Neural crest cell (in vitro differentiated cells): ENCODE measurements around the gene LIMS2. TPM values are rescaled to one million over a fixed set of nuclear protein-coding genes. Genes with fewer than 3 reads are reported as not detected.

ENCODE experiments used
- DNase-seq: peaks from one replicate; pipeline ENCODE4 v3.0.0; 2021; ENCODE audit warnings: low read depth, mixed read lengths, low spot score
- H3K27ac Mint-ChIP-seq: one replicate; pipeline ENCODE4 v1.8.0; 2021; ENCODE audit warnings: mild to moderate bottlenecking, mixed read lengths; ENCODE audit not compliant: unreplicated experiment
- H3K27me3 Mint-ChIP-seq: 2 replicates; pipeline ENCODE4 v1.8.0; 2021; ENCODE audit warnings: low read depth, mild to moderate bottlenecking, mixed read lengths
- H3K36me3 Mint-ChIP-seq: 2 replicates; pipeline ENCODE4 v1.8.0; 2021; ENCODE audit warnings: low read depth, mild to moderate bottlenecking, mixed read lengths
- H3K4me1 Mint-ChIP-seq: 2 replicates; pipeline ENCODE4 v1.8.0; 2021; ENCODE audit warnings: mixed read lengths
- H3K4me3 Mint-ChIP-seq: one replicate; pipeline ENCODE4 v1.8.0; 2021; ENCODE audit warnings: mild to moderate bottlenecking, mixed read lengths
- H3K9me3 Mint-ChIP-seq: 2 replicates; pipeline ENCODE4 v1.8.0; 2021; ENCODE audit warnings: mixed read lengths
- total RNA-seq: library from RNA; stranded (reverse); gene quantifications from 2 replicates; pipeline ENCODE4 v1.2.1, GENCODE V29; 2021
- TF ChIP-seq, protein P1 (sequence below): fragments of 200-600 bp; sonication (generic); conservative IDR thresholded peaks from 2 replicates; pipeline ENCODE4 v1.5.0; 2021; ENCODE audit warnings: antibody characterized with exemption, mild to moderate bottlenecking

The LIMS2 gene
- total RNA-seq, 1 donor from 2014 or later: 7.6 TPM

GRCh38 chr2:127653421-127654083, 21.8 kb downstream of the LIMS2 start:
- TF ChIP-seq, protein P1, sequence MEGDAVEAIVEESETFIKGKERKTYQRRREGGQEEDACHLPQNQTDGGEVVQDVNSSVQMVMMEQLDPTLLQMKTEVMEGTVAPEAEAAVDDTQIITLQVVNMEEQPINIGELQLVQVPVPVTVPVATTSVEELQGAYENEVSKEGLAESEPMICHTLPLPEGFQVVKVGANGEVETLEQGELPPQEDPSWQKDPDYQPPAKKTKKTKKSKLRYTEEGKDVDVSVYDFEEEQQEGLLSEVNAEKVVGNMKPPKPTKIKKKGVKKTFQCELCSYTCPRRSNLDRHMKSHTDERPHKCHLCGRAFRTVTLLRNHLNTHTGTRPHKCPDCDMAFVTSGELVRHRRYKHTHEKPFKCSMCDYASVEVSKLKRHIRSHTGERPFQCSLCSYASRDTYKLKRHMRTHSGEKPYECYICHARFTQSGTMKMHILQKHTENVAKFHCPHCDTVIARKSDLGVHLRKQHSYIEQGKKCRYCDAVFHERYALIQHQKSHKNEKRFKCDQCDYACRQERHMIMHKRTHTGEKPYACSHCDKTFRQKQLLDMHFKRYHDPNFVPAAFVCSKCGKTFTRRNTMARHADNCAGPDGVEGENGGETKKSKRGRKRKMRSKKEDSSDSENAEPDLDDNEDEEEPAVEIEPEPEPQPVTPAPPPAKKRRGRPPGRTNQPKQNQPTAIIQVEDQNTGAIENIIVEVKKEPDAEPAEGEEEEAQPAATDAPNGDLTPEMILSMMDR: no peak
- H3K9me3 Mint-ChIP-seq: no peaks in the 10 kb centered on the region
- H3K36me3 Mint-ChIP-seq: no peaks in the 10 kb centered on the region
- H3K4me1 Mint-ChIP-seq: peaks cover 35% of the 10 kb centered on the region
- peak overlapping the region; percentile 64 for H3K27ac Mint-ChIP-seq
- no peaks in the 10 kb centered on the region for H3K27me3 Mint-ChIP-seq
- no peak overlapping the region for H3K4me3 Mint-ChIP-seq
- DNase-seq: no peak

DNA sequence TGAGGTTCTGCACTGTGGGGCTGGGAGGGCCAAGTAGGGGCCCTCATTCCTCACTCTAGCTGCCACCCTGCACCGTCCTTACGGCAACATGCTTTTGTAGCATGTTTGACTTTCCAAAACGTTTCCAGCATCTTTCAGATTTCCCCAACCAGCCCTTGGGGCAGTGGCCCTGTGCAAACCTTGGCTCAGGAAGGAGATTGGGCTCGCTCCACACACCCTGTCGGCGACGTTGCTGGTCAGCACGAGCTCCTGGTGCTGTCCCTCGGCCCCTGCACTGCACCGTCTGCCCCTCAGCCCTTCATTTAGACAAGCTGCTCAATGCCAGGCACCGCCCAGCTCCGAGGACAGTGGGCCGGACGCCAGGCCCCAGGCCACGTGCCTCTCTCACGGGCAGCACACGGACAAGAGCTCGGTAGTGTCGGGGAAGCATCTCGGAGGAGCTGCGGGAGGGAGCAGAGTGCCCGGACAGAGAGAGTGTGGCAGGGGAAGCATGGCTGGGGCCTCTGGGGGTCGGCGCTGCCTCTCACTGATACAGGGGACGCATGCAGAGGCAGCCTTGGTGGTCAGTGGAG, 22.5 kb downstream of the LIMS2 start:
- H3K4me3 Mint-ChIP-seq: no peak overlapping the region
- H3K4me1 Mint-ChIP-seq: peaks cover 37% of the 10 kb centered on the region
- no peaks in the 10 kb centered on the region for H3K27me3 Mint-ChIP-seq
- no peaks in the 10 kb centered on the region for H3K36me3 Mint-ChIP-seq
- H3K27ac Mint-ChIP-seq: peak overlapping the region; percentile 97
- no peaks in the 10 kb centered on the region for H3K9me3 Mint-ChIP-seq
- TF ChIP-seq, protein P1: no peak
- DNase-seq: no peak

GRCh38 chr2:127651971-127652550, 23.3 kb downstream of the LIMS2 start:
- Mint-ChIP-seq H3K9me3 (no peaks in the 10 kb centered on the region), H3K4me1 (peaks cover 42% of the 10 kb centered on the region), H3K4me3 (peak overlapping the region; percentile 71), H3K27me3 (no peaks in the 10 kb centered on the region), H3K36me3 (no peaks in the 10 kb centered on the region), H3K27ac (peak overlapping the region; percentile 97)
- TF ChIP-seq, protein P1: no peak
- no peak for DNase-seq

GRCh38 chr2:127651381-127651809, 23.9 kb downstream of the LIMS2 start:
- TF ChIP-seq, protein P1: no peak
- Mint-ChIP-seq H3K27ac (peak overlapping the region; percentile 97), H3K9me3 (no peaks in the 10 kb centered on the region), H3K36me3 (no peaks in the 10 kb centered on the region), H3K4me1 (peaks cover 47% of the 10 kb centered on the region), H3K4me3 (peak overlapping the region; percentile 71), H3K27me3 (no peaks in the 10 kb centered on the region)
- DNase-seq: no peak

- H3K9me3 Mint-ChIP-seq: no peaks in the 10 kb centered on the region
- H3K4me3 Mint-ChIP-seq: no peak overlapping the region
- H3K4me1 Mint-ChIP-seq: peaks cover 52% of the 10 kb centered on the region
- H3K27ac Mint-ChIP-seq: no peak overlapping the region
- no peak for DNase-seq
- no peaks in the 10 kb centered on the region for H3K36me3 Mint-ChIP-seq
- TF ChIP-seq, protein P1: no peak
- no peaks in the 10 kb centered on the region for H3K27me3 Mint-ChIP-seq
These were observed 24.4 kb downstream of the LIMS2 start for GRCh38 chr2:127650785-127651380.
